GM19238 (cell line): Measurements from ENCODE around the gene NKD1.

Source experiments
- DNase-seq: peaks from one replicate; pipeline ENCODE4 v3.0.0; 2011; ENCODE audit warnings: low spot score; ENCODE audit not compliant: insufficient read length

Gene NKD1

GRCh38 chr16:50629334-50629733 is 81.1 kb downstream of the NKD1 start:
- DNase-seq: no peak

GRCh38 chr16:50630394-50631020 is 82.3 kb downstream of the NKD1 start:
- DNase-seq: no peak

GRCh38 chr16:50631249-50631984 is 83.2 kb downstream of the NKD1 start:
- DNase-seq: no peak

- no peak for DNase-seq
Observed at GRCh38 chr16:50631985-50632576, 83.9 kb downstream of the NKD1 start.

GRCh38 chr16:50632927-50633800 is 85.0 kb downstream of the NKD1 start:
- no peak for DNase-seq

GRCh38 chr16:50634090-50634489 is 85.9 kb downstream of the NKD1 start:
- DNase-seq: no peak

GRCh38 chr16:50634947-50635346 is 86.8 kb downstream of the NKD1 start:
- DNase-seq: no peak

- no peak for DNase-seq
Observed at GRCh38 chr16:50635505-50636392, 87.6 kb downstream of the NKD1 start.

GRCh38 chr16:50636753-50637374 is 88.7 kb downstream of the NKD1 start:
- no peak for DNase-seq

- DNase-seq: no peak
Observed at GRCh38 chr16:50637716-50638602, 89.8 kb downstream of the NKD1 start.

- DNase-seq: no peak
Observed at GRCh38 chr16:50638816-50639670, 90.8 kb downstream of the NKD1 start.

- DNase-seq: no peak
Observed at GRCh38 chr16:50640391-50640790, 92.2 kb downstream of the NKD1 start.

- no peak for DNase-seq
Observed at GRCh38 chr16:50640919-50641817, 93.0 kb downstream of the NKD1 start.

- no peak for DNase-seq
Observed at GRCh38 chr16:50641818-50642187, 93.6 kb downstream of the NKD1 start.

- DNase-seq: no peak
Observed at GRCh38 chr16:50642349-50642748, 94.2 kb downstream of the NKD1 start.

- no peak for DNase-seq
Observed at GRCh38 chr16:50643192-50643591, 95.0 kb downstream of the NKD1 start.

GRCh38 chr16:50644245-50644644 is 96.0 kb downstream of the NKD1 start:
- no peak for DNase-seq
